Kidney glomerular epithelial cell (primary cell): ENCODE results near the gene FYB1.

Source experiments
- DNase-seq: peaks from one replicate; lab custom pipeline; 2025; lab: John Stamatoyannopoulos, UW

The FYB1 gene

DNA sequence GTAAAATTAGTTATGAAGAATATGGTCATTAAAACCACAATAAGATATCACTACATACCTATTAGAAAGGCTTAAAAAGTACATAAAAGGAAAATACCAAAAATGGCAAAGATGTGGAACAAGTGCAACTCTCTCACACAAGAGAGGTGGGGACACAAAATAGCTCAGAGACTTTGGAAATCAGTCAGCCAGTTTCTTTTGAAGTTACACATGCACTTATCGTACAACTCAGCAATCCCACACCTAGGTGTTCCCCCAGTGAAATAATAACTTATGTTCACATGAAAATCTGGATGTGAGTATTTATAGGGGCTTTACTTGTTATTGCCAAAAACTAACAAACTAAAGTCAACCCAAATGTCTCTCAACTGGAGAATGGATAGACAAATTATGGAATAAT lies 135.4 kb downstream of the FYB1 start:
- no peak for DNase-seq

DNA sequence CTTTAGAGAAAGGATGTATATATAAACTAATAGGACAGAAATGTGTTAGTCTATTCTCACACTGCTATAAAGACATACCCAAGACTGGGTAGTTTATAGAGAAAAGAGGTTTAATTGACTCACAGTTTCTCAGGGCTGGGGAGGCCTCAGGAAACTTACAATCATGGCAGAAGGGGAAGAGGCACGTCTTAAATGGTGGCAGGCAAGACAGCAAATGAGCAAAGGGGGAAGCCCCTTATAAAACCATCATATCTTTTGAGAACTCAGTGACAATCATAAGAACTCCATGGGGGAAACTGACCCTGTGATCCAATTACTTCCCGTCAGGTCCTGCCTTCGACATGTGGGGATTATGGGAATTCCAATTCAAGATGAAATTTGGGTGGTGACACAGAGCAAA lies 136.4 kb downstream of the FYB1 start:
- DNase-seq = no peak

DNA sequence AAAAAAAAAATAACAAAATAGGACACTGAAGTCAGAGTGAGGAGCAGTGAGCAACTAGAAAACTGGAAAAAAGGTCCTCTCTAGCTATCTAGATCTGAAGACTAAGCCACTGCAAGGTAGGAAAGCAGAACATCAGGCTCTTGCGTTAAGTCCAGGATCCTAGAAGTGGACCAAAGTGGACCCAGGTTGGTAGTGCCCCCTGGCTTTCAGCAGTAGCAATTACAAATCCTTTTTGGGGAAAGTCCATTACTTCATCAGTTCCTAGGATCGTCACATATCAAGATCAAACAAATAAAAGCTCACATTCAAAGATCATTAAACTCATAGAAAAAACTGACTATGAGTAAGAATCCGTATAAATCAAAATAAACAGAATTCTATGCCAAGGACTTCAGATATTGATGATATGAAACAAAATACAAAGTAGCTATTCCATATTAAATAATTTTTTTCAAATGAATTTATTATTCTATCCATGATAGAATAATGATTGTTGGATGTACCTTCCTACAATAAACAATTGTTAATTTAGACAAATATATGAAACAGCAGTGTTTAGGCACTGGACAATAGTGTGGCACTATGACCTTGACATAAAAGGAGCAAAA lies 138.7 kb downstream of the FYB1 start:
- DNase-seq = peak; percentile 24

DNA sequence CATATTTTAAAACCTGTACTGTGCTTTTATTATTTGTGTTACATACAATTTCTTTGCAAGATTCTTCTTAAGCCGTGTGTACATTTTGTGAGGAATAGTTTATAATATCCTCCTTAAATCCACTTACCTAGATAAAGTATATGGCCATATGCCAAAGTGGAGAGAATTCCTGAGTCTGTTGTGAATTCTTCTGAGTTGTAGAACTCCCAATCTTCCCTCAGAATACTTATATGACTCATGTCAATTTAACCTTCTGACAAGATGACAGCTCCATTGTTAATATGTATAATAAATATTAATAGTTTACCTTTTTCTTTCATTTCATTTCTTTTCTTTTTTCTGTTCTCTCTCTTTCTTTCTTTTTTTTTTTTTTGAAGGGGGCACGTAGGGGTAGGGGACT lies 139.2 kb downstream of the FYB1 start:
- peak; percentile 25 for DNase-seq

DNA sequence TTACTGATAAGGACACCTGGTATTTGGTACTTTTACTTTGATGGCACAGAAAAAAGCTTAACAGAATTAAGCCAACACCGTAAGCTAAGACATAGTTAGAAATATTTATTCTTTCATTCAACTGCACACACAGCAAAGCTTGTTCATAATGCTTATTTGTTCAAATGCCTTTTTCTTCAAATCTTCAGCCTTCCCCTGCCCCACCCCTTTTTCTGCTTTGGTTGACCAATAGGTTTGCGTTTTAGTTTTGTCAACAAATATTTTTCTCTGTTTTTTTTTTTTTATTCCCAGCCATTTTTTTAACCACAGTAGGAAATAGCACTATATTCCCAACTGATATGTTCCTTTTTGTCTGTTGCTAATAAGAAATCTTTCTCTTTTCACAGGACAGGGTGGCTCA lies 140.2 kb downstream of the FYB1 start:
- DNase-seq = no peak

DNA sequence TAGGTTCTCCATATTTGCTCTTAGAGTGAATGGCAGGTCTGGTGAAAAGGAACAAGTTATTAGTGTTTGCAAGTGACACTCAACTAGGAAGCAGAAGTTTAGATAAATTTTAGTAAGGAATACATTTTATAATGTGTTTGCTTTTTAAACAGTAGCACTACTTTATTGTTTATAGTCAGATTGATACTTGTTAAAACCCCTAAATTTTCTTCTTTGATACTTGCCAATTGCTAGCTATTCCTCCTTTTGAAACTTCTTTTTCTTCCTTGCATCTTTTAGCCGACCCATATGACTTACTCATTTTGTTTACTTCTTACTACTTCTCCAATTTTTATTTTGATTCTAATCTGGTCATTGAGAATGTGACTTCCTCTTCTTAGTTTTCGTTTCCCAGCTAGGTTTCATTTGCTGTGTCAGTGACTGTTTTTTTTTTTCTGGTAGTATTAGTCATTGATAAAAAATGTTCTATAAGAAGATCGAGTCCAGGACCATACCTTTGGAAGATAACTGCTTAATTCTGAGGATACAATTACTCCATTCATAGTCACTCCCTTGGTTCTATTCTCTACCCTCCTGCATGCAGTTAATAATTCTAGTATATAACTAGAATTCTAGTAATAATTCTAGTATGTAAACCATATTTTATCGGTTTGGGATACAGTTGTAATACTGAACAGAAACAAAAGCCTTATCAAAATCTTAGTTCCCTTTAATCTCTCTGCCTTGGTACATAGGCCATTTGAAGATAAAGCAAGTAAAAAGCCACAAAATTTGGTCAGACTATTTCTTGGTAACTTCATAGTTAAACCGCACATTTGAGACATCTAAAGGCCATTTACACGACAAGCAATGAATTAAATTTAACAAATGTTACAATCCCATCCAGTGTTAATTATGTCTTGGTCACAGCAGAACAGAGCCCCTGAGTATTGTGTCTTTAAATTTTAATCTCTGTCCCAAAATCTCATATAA lies 142.3 kb downstream of the FYB1 start:
- DNase-seq = peak; percentile 55

DNA sequence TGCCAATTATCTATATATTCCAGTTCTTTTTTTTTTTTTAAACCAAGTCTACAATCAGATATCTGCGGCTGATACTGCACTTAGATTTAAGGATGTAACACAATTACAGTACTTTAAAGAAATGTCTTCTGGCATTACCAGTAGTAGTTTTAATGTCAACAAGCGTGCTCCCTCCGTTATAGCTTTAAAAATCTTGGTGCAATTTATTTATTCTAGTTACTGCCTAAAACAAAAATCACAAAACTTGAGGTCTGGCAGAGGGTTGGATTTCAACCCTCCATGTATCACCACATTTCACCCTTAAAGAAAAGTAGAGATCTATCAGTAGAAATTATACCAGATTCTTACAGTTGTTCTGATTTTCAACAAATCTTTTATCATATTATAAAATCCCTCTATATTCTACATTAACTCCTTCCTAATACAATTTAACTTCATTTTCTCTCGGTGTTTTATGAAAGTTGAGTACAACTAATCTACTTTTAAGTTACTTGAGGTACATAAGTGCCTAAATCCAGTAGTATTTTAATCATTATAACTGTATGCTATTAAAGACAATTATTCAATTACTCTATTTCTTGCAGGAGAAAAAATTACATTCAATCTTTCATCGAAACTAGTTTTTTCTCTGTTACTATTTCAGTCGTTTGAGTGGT lies 143.1 kb downstream of the FYB1 start:
- DNase-seq = no peak

DNA sequence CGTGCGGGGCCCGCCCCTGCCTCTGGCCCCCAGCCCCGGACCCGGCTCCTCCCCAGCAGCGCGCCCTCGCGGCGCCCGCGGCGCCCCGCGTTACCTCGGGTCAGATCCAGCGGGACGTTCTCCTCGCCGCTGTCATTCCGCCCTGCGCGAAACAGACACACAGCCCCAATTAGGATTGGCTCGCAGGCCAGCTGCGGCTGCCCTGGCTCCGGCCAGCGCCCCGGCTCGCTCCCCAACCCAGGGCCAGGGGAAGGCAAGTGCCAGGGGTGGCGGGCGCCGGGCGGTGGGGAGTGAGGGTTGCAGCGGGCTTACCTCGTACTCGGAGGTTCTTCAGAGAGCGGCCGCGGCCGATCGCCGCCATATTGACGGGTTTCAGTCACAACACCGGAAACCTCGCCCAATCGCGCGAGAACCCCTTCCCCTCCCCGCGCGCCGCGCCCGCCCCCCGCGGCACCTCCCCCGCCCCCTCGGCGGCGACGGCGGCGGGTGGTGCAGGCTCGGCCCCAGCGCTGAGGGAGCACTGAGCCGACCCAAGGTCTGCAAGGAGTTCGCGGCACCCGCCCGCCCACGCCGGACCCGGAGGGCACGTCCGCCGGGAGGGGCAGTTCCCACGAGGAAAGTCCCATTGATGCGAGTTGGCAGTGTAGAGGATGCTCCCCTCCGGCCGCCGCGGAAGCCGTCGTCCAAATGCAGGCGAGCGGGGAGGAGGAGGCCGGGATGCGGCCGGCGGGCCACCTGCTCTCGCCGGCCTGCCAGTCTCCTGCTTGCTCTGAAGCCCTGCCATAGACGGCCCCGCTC lies 145.1 kb downstream of the FYB1 start, which contains the start of gene RICTOR:
Gene RICTOR (minus strand): TSS at position 383 of the 798 bp plus-strand sequence. CDS start 22 bp downstream, at position 361.
- DNase-seq = peak; percentile 91

DNA sequence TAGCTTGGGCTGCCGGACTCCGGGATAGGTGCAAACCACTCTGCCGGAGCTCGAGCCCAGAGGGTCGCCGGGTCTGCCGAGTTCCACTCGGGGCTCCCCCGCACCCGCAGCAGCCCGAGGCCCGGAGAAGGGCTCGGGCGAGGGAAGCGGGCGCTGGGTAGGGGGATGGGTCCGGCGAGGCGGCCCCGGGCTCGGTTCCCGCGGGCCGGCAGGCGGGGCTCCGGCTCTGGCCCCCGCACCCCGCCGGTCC lies 145.7 kb downstream of the FYB1 start:
- DNase-seq = no peak

DNA sequence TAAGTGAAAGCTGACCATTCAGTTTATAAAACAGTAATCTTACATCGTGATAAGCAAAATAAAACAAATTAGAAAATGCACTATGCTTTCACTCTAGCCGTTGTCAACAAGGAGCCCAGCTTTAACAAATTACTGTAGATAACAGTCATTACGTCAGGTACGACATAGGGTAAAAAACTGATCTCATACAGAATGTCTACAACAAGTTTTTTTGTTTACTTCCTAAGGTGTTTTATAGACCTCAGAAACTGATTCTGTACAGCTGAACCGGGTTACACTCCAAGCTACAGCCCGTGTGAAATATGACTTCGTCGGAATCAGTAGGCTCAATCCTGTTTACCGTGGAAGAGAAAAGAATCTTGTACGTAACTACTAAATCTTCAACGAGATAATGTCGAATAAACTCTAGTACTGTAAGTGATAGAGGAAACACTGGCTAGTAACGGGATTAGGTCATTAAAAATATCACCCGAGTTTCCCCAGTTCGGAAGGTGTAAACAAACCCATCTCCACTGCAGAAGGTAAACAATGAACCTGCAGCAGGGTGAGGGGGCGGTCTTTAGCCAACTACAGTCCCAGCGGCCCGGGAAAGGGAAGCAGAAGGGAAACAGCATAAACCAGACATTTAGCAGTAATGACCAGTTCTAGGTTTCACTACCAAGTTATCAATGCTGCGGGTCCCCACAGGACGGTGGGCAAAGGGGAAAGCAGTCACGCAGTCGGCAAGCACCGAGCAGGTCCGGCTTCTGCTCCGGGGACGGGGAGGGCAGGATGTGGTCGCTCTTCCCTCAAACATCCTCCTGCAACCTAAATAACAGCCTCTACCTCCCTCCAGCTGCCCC lies 146.2 kb downstream of the FYB1 start:
- DNase-seq = peak; percentile 36

DNA sequence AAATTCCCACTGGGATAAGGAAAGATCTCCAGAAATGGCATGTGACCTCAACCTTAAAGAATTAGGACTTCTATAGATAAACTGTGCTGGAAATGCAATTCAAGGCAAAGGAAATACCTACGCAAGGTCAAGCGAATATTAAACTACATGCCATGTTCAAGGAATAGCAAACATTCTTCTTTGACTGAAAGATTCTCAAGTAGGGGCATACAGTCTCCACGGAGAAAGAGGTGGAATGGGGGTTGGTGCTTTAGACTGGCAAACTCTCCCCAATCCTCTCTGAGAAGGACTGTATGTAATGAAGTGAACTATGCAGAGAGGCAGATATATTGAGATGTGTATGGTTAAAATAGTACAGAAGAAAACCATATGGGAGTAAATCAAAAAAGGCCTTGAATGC lies 151.3 kb downstream of the FYB1 start:
- no peak for DNase-seq

DNA sequence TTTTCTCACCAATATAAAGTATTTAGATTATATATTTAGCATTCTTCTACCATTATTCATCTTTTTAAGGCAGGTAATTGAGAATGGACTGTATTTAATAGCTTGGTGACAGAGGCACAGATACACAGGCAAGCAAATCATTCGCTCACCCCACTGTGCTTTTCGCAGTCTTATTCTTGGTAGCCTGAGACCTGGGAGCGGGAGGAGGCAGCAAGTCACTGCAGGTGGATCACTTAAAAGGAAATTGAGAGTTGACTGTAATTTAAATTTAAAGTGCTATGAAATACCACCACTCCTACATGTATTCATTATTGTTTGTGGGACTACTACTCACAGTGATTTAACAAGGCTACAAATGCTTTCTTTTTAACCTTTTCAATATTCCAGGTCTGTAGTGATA lies 154.9 kb downstream of the FYB1 start:
- DNase-seq = no peak

DNA sequence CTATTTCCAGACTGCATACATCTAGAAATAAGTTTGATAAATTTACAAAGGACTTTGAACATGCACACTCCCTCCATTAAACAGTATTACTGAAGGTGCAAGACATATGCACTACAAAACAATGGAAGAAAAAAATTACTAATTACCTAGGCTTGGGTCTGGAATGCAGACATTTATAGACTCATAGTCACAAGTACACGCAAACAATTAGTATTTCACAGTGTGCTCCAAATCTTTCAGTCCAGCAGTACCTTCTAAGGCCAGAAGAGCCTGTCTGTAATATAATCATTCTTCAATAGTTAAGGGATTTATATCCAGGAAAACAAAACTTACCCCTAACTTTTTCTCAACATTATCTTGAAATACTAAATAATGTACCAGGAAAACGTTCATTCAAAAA lies 156.3 kb downstream of the FYB1 start:
- DNase-seq = peak; percentile 45

DNA sequence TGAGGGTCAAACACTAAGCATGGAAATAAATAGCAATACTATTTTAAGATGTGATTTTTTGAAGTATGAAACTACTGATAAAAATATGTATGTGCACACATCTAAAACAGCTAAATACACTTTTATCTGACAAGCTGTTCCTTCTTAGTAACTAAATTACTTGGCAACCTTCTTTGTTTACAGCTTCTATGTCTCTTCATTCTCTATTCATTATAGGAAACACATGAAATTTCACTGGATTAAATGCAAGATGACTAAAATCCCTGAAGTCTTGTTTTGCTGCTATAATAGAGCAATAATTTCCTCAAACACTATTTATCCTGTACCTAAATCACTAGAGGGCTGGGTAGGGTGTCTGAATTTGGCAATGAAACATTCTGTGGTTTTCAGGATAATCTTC lies 156.8 kb downstream of the FYB1 start:
- no peak for DNase-seq

DNA sequence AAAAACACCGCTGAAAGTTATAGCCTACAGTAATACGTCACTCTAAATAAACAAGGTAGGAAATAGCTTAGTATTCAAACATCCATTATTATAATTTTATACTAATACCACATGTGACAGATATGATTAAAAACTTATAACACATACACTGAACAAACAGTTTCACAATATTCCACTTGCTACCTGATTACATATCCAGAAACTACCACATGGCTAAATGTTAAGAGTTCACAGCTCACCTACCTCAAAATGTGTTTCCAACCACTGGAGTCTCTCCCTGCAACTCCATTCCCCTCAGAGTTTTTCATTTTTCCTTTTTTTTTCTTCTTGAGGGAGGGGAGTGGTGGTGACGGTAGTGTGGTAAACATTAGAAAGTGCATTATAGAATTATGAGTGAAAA lies 157.3 kb downstream of the FYB1 start:
- DNase-seq = no peak

DNA sequence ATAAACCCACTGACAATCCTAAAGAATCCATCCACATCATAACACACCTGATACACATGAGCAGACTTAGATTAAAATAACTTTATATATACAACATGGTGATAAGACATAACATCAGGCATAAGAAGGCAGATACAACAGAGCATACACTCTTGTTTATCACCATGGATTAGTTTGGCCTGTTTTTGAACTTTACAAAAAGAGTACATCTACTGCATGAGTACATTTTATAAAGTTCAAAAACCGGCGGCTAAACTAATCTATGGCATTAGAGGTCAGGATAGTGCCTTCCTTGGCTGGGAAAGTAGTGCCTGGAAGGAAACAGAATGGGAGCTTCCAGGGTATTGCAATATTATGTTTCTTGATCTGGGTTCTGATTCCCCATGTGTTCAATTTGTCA lies 160.3 kb downstream of the FYB1 start:
- DNase-seq = no peak

DNA sequence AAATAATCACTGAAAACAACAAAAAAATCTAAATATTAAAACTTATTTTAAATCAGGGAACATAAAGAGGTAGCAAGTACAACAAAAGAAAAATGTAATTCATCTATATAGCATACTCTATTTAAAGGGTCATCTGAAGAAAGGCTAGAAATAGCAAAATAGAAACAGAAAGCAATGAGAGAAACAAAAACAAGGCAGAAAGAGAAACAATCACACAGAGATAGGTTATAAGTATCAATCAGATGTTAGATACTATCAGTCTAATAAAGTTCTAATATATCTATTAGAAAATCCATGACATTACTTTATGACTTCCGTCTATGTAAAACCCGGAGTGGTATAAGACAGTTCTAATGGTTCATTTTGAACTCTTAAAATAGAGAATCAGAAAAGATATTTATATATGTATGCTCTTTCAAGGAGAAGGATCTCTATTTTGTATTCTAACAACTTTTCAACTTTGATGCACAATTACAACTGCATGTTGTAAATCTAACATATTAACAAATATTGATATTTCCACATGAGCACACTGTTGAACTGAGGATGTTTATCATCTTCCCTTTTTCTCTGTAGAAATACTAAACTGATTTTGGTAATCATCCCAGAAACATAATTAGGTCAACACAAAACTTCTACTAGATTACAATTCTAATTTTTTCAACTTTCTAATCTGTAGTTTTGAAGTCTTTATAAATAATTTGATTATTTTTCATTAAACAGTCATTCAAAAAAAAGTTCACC lies 161.0 kb downstream of the FYB1 start:
- DNase-seq = no peak

DNA sequence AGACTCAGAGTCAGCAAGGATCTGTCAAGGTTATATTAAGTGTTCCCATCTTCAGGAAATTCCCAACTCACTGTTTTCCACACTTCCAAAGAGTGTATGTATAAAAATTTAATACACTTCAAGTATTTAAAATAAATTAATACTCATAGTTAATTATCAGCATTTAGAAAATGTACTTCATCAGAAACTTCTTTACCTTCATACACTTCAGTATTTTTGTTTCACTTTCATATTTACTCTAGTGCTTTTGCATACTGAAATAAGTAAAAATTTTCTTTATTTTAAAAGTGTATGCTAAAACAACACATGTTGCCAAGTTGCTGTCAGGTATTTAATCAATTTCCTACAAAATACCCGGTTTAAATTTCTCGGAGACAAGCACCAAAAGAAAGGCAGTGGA lies 161.6 kb downstream of the FYB1 start:
- no peak for DNase-seq

DNA sequence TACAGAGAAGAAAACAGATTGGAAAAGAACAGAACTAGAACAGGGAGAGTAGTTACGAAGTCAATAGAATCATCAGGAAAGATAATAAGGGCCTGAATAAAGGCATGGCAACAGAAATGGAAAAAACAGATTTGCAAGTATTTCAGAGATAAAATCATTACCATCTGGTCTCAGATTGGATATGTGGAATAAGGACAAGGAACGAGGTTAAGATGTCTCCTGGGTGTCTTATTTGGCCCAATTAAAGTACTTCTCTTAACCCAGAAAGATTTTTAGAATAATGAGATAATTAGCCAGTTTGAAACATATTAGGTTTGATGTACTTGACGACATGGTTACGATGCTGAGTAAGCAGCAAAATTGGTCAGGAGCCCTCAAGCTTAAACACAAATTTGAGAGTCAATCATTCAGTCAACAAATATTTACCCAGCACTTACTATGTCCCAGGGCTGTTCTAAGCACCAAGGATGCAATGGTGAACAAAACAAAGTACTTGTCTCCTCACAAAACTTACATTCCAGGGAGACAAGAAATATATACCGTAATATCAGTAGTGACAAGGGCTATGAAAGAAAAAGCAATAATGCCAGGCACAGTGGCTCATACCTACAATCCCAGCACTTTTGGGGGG lies 163.5 kb downstream of the FYB1 start:
- DNase-seq = no peak
